ENCODE data around the gene FAM53A.

Gene FAM53A

GRCh38 chr4:1660948-1661677 lies 23.0 kb downstream of the FAM53A start:
- DNase-seq (ENCODE audit: low read depth in 2 of 3, low spot score in 1 of 3): no peak

DNA sequence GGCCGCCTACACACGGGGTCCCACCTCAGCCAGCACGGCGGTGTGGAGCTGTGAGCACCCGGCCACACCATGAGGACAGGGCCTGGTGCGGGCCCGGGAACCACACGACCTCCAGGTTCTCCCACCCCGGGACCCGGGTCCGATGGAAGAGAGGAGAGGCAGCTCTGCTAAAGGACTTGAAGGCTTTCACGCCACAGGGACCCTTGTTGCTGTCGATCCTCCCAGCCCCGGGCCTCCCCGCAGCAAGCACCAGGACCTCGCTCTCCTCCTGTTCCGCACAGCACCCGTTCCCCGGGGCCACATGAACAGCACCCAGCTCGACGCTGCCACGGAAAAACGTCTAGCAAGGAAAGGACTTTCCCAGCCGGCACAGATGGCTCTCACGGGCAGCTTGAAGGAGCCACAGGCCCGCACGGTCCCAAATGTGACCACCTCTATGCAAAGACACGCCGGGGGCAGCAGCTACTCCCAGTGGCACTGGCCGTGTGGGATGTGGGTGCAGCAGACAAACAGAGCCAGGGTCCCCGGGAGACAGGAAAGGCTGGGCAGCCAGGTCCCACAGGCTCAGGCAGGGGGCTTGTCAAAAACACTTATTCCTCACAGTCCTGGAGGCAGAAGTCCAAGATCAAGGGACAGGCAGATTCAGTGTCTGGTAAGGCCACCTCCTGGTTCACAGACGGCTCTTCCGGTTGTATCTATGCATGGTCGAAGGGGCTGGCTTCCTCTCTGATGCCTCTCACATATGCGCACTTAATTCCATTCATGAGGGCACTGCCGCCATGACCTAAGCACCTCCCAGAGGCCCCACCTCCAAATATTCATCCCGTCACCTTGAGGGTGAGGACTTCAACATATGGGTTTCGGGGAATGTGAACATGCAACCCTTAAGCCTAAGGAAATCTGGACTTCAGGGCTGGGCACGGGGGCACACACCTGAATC lies 24.7 kb downstream of the FAM53A start:
- DNase-seq (ENCODE audit: low read depth in 2 of 3, low spot score in 1 of 3): no peak

- DNase-seq (ENCODE audit: low read depth in 2 of 3, low spot score in 1 of 3): no peak
These were observed 25.5 kb downstream of the FAM53A start for GRCh38 chr4:1658581-1658980.

DNA sequence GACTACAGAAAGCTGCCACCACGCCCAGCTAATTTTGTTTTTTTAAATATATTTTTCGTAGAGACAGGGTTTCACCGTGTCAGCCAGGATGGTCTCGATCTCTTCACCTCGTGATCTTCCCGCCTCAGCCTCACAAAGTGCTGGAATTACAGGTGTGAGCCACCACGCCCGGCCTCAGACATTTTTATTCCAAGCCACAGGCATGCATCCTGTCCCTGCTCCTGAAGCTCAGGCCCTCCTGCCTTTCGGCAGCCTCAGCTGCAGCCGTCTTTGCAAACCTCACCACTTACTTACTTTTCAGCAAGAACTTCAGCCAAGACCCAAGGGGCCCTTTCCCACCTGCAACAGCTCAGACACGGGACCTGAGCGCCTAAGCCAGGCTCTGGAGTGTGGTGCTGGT lies 26.0 kb downstream of the FAM53A start:
- DNase-seq (ENCODE audit: low read depth in 2 of 3, low spot score in 1 of 3): no peak

DNA sequence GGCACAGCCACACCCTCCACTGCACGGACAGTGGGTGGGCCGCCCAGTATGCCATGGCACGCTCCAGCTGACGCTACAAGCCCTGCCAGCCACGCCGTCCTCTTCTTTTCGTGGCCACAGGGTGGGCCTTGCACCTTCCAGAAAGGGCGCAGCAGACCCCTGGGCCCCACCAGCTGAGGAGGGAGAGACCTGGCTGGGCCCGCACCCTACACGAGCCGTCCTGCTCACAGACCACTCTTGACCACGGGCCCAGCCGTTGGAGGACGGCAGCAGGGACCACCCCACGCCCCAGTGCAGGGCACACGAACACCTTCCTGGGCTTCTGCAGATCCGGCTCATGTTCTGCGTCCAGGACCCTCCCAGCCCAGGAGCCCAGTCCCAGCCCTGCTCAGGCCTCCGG lies 27.1 kb downstream of the FAM53A start:
- DNase-seq (ENCODE audit: low read depth in 2 of 3, low spot score in 1 of 3): no peak

DNA sequence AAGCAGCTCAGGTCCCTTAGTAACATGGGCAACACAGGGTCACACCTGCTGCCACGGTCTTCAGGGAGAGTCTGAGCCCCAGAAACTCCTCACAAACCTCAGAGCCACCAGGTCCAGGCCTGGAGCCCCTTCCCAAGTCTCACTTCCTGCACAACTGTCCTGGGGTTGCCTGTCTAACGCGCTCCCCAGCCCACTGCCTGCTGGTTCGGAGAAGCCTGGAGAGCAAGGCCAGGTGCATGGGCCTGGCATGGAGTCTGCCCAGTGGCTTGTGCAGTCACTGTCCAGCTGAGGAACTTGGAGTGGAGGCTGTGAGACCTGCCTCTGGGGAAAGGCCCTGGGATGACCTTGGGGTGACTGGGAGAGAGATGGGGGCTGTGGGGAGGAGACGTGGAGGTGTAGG lies 28.0 kb downstream of the FAM53A start:
- DNase-seq (ENCODE audit: low read depth in 2 of 3, low spot score in 1 of 3): no peak

DNA sequence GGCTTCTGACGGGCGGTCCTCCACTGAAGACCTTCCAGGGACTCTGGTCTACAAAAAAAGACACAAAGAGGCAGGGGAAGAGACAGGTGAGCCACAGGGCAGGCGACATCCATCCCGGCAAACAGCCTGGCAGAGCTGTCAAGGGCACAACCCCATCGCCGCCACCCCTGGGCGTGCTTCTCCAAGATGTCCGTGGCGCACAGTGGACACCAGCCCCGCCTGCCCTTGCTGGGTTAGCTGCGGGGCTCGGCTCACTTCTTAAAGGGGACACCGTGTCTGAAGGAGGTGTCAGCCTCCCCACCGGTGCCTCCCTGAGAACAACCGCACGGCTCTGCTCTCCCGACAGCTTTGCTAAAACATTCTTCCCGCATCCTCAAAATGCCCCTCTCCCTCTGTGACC lies 28.4 kb downstream of the FAM53A start:
- DNase-seq (ENCODE audit: low read depth in 2 of 3, low spot score in 1 of 3): no peak

DNA sequence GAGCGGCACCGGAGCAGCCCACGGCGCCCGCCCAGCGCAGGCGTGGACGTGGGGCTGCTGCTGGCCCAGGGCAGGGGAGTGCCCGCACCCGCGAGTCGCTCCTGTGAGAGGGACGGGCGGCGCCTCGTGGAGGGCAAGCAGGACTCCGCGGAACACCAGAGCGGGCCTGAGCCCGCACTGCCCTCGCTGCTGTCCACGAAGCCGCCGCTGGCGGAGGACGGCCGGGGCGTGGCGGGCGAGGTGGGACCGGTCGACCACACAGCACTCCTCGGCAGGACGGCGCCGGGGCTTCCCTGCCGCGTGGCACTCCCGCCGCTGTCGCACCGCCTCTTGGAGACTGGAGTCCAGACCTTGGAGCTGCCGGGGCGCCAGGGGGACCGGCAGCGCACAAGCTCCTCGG lies 29.0 kb downstream of the FAM53A start:
- no peak for DNase-seq (ENCODE audit: low read depth in 2 of 3, low spot score in 1 of 3)

DNA sequence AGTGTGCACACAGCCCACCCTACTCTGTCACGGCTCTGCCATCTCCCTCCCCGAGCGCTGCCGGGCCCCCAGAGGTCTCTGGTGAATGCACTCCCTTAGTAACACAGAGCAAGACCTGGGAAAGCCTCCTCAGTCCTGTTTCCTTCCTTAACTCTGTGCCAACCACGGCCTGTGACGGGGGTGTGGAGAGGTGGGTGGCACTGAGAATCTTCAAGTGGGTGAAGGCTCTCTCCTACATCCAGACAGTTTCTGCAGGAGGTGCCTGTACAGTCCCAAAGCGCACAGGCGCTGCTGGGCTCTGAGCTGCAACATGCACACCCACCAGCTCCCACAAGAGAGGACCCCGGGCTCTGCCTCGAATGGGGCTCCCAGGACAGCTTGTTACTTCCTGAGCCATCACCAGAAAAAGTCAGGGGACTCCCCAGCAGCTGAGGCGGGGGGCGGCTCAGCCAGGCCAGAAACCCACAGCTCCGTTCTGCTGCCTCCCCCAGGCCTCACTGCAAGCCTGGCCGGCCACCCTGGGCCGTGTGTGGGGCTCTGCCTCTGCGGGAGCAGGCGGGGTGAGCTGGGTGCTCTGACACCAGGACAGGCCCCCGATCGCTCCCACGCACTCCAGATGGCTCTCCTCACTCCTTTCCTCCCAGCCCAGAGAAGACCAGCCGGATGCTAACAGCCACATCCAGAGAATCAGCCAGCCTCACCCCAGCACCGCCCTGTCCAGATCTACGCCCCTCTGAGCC lies 29.7 kb downstream of the FAM53A start:
- no peak for DNase-seq (ENCODE audit: low read depth in 2 of 3, low spot score in 1 of 3)

GRCh38 chr4:1653776-1654175 lies 30.3 kb downstream of the FAM53A start:
- no peak for DNase-seq (ENCODE audit: low read depth in 2 of 3, low spot score in 1 of 3)

DNA sequence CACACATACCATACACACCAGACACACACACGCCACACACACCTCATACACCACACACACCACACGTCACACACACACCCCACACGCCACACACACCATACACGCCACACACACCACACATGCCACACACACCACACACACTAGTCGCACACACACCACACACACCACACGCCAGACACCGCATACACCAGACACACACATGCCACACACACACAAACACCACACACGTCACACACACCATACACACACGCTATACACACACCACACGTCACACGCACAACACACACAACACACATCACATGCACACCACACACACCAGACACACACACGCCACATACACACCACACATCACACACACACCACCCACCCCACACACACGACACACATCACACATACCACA lies 32.0 kb downstream of the FAM53A start:
- DNase-seq (ENCODE audit: low read depth in 2 of 3, low spot score in 1 of 3): no peak

DNA sequence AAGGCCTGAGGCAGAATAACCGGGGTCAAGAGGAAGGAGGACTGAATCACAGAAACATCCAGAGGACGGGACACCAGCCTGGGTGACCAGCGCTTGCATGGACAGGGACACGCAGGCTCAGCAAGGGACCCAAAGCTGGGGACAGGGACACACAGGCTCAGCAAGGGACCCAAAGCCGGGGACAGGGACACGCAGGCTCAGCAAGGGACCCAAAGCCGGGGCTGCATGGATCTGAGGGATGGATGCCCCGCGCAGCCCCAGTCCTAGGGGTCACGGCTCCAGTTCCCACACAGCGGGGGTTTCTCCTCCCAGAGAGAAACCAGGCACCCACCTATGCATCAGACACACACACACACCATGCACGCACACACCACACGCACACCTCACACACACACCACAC lies 32.5 kb downstream of the FAM53A start:
- DNase-seq (ENCODE audit: low read depth in 2 of 3, low spot score in 1 of 3): no peak

DNA sequence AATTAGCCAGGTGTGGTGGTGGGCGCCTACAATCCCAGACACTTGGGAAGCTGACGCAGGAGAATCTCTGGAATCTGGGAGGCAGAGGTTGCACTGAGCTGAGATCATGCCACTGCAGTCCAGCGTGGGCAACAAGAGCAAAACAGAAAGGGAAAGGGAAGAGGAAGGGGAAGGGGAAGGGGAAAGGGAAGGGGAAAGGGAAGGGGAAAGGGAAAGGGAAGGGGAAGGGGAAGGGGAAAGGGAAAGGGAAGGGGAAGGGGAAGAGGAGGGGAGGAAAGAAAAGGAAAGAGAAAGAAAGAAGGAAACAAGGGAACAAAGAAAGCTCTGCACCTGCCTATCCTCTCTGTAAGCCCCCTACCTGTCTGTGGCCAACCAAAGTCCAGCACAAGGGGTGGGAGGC lies 35.2 kb downstream of the FAM53A start:
- no peak for DNase-seq (ENCODE audit: low read depth in 2 of 3, low spot score in 1 of 3)

DNA sequence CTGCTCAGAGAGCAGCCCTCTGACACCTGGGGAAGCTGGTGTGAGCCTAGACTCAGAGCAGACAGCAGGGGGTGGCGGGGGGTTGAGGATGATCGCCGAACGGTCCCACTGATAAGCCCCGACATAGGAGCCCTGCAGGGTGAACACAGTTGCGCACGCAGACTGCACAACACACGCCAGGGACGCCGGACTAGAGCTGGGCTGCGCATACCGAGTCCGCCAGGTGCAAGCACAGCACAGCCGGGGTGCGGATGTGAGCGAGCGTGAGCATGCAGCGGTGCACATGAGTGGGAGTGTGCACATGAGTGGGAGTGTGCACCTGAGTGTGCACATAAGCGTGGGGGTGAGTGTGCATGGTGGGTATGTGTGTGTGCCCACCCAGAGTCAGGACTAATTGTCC lies 36.7 kb downstream of the FAM53A start:
- no peak for DNase-seq (ENCODE audit: low read depth in 2 of 3, low spot score in 1 of 3)

- no peak for DNase-seq (ENCODE audit: low read depth in 2 of 3, low spot score in 1 of 3)
These were observed 37.4 kb downstream of the FAM53A start for GRCh38 chr4:1646690-1647089.

DNA sequence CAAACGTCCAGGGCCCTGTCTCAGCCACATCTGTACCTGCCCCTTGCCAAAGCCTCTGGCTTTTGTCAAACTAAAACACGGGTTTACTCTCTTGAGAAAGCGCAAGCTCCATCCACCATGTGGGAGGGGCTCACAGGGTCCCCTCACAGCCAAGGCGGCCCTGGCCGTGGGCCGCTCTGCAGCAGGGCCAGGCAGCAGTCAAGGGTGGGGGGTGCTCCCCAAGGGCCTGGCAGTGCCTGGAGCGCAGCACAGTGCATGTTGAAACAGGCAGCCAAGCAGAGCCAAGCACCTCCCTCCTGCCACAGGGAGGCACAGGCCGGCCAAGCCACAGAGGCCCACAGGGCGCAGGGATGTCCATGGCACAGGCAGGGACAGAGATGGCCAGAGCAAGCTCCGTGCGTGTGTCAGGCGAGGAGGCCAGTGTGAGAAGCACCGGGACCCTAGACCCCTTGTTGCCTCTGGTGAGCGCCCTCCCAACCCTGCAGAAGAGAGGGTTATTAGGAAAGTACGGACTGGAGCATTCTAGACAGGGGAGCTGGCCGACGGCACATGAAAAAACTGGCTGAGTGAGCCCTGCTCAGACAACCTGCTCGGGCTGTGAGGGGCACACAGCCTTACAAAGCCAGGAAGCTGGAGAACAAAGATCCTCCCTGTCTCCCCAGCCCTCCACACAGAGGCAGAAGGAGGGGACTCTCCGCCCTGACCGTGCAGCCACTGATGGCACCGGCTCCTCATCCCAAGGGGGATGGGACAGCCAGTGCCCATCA lies 39.0 kb downstream of the FAM53A start:
- no peak for DNase-seq (ENCODE audit: low read depth in 2 of 3, low spot score in 1 of 3)

GRCh38 chr4:1643971-1644735 lies 40.0 kb downstream of the FAM53A start:
- DNase-seq (ENCODE audit: low read depth in 2 of 3, low spot score in 1 of 3): no peak

DNA sequence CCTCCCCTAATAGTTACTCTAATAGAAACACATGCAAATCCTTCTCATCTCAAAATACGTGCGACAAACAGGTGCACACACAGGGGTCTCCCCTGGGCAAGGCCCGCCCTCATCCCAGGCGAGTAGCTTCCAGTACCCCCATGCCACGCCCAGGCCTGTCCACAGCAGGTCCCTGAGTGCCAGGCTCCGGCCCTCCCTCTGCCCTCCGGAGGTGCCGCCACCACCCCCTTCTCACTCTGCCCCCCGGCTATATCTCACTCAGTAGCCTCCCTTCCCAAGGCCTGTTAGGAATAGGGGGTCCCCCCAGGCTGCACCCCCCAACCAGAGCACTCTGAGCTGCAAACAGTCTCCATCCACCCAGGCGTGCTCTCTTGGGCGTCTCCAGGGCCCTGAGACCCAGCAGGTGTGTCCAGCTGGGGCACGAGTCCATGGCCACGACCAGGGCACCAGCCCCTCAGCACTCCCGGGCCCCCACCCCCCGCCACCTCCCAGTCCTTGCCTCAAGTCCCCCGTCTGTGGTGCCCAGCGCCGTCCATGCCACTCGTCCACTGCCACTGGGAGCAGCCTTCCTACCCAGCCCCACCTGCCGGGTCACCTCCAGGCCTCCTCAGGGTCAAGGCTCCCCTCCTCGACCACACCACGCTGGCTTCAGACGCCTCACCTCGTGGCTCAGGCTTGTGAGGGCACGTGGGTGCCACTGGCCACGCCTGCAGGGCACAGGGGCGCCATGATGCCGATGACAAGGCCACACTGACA lies 41.7 kb downstream of the FAM53A start:
- no peak for DNase-seq (ENCODE audit: low read depth in 2 of 3, low spot score in 1 of 3)

GRCh38 chr4:1641671-1642070 lies 42.4 kb downstream of the FAM53A start:
- DNase-seq (ENCODE audit: low read depth in 2 of 3, low spot score in 1 of 3): no peak

Data from stimulated activated CD4-positive, alpha-beta T cell treated with anti-CD3 and anti-CD28 coated beads, Interleukin-12 subunit alpha, Interleukin-12 subunit beta, amount 100 ng/mL, for 48 hours (primary cell).